Suprapubic skin (tissue), 3 donors: ENCODE measurements around the gene IQSEC3.

Experiments
- CTCF ChIP-seq, 2 donors: fragments of 200-600 bp in 1 of 2; fragments of 450-650 bp in 1 of 2; sonication (generic) in 1 of 2; IDR thresholded peaks; one replicate each; pipeline ENCODE4 v1.5.1; 2016 to 2019; ENCODE audit warnings: antibody characterized with exemption in 2 of 2, mild to moderate bottlenecking in 1 of 2, moderate library complexity in 1 of 2
- EP300 ChIP-seq: sonication (generic); formaldehyde crosslinking; IDR thresholded peaks from one replicate; pipeline ENCODE4 v1.6.1; 2017; ENCODE audit warnings: antibody characterized with exemption
- POLR2A ChIP-seq, 2 donors: fragments of 450-650 bp; IDR thresholded peaks; one replicate each; pipeline ENCODE4 v1.6.1; 2017; ENCODE audit warnings: antibody characterized with exemption in 2 of 2, mild to moderate bottlenecking in 2 of 2, moderate library complexity in 2 of 2

GRCh38 chr12:155646-156045, 89.1 kb downstream of the IQSEC3 start:
- no peak for TF ChIP-seq CTCF (IDR thresholded peaks at IDR 0.05)
- TF ChIP-seq EP300, result no peak
- TF ChIP-seq POLR2A (IDR thresholded peaks at IDR 0.05), result no peak
